ENCODE measurements around the gene LMCD1. TPM values are rescaled to one million over a fixed set of nuclear protein-coding genes. Genes with fewer than 3 reads are reported as not detected.

The LMCD1 gene
- total and polyA plus RNA-seq, 3 experiments from 2014 or later = 0.83 to 2.6 (median 2.0) TPM

- Mint-ChIP-seq H3K36me3 (no peaks in the 10 kb centered on the region), H3K9me3 (no peaks in the 10 kb centered on the region), H3K27me3 (no peaks in the 10 kb centered on the region), H3K4me1 (no peaks in the 10 kb centered on the region), H3K27ac (no peak overlapping the region), H3K4me3 (no peak overlapping the region)
- Histone ChIP-seq H3K36me3 (ENCODE audit: insufficient read depth, low read length) (no peaks in the 10 kb centered on the region), H3K9me3 (ENCODE audit: low read length) (no peaks in the 10 kb centered on the region), H3K4me1 (ENCODE audit: insufficient read depth, low read length) (no peaks in the 10 kb centered on the region), H3K4me3 (ENCODE audit: low read length) (no peak overlapping the region), H3K27ac (ENCODE audit: low read depth, low read length) (no peak overlapping the region), H3K27me3 (ENCODE audit: insufficient read depth, low read length, poor library complexity, severe bottlenecking) (no peaks in the 10 kb centered on the region)
- no peak for DNase-seq
- CTCF ChIA-PET = no interaction called here
- POLR2A ChIA-PET = no interaction called here
Measured at GRCh38 chr3:8538913-8539312, 37.3 kb downstream of the LMCD1 start.

- H3K27ac Mint-ChIP-seq = no peak overlapping the region
- H3K27ac ChIP-seq (ENCODE audit: low read depth, low read length) = no peak overlapping the region
- no peaks in the 10 kb centered on the region for H3K9me3 ChIP-seq (ENCODE audit: low read length)
- H3K4me3 Mint-ChIP-seq = no peak overlapping the region
- no peaks in the 10 kb centered on the region for H3K36me3 Mint-ChIP-seq
- H3K9me3 Mint-ChIP-seq = no peaks in the 10 kb centered on the region
- CTCF ChIA-PET = no interaction called here
- no peaks in the 10 kb centered on the region for H3K4me1 Mint-ChIP-seq
- H3K27me3 Mint-ChIP-seq = no peaks in the 10 kb centered on the region
- H3K4me1 ChIP-seq (ENCODE audit: insufficient read depth, low read length) = no peaks in the 10 kb centered on the region
- H3K36me3 ChIP-seq (ENCODE audit: insufficient read depth, low read length) = no peaks in the 10 kb centered on the region
- POLR2A ChIA-PET = no interaction called here
- H3K27me3 ChIP-seq (ENCODE audit: insufficient read depth, low read length, poor library complexity, severe bottlenecking) = no peaks in the 10 kb centered on the region
- DNase-seq = no peak
- no peak overlapping the region for H3K4me3 ChIP-seq (ENCODE audit: low read length)
Measured at GRCh38 chr3:8539419-8539818, 37.8 kb downstream of the LMCD1 start.

- no peak for DNase-seq
- ChIA-PET POLR2A (no interaction called here), CTCF (no interaction called here)
- Histone ChIP-seq H3K4me3 (ENCODE audit: low read length) (no peak overlapping the region), H3K27ac (ENCODE audit: low read depth, low read length) (no peak overlapping the region), H3K9me3 (ENCODE audit: low read length) (no peaks in the 10 kb centered on the region), H3K27me3 (ENCODE audit: insufficient read depth, low read length, poor library complexity, severe bottlenecking) (no peaks in the 10 kb centered on the region), H3K4me1 (ENCODE audit: insufficient read depth, low read length) (no peaks in the 10 kb centered on the region), H3K36me3 (ENCODE audit: insufficient read depth, low read length) (no peaks in the 10 kb centered on the region)
- Mint-ChIP-seq H3K4me3 (no peak overlapping the region), H3K27me3 (no peaks in the 10 kb centered on the region), H3K27ac (no peak overlapping the region), H3K36me3 (no peaks in the 10 kb centered on the region), H3K9me3 (no peaks in the 10 kb centered on the region), H3K4me1 (no peaks in the 10 kb centered on the region)
Measured at GRCh38 chr3:8540456-8540855, 38.8 kb downstream of the LMCD1 start.

GRCh38 chr3:8541486-8541885 lies 39.9 kb downstream of the LMCD1 start:
- Mint-ChIP-seq H3K36me3 (no peaks in the 10 kb centered on the region), H3K27me3 (no peaks in the 10 kb centered on the region), H3K9me3 (no peaks in the 10 kb centered on the region), H3K4me1 (no peaks in the 10 kb centered on the region), H3K27ac (no peak overlapping the region), H3K4me3 (no peak overlapping the region)
- no peak overlapping the region for H3K4me3 ChIP-seq (ENCODE audit: low read length)
- H3K9me3 ChIP-seq (ENCODE audit: low read length) = no peaks in the 10 kb centered on the region
- no peaks in the 10 kb centered on the region for H3K27me3 ChIP-seq (ENCODE audit: insufficient read depth, low read length, poor library complexity, severe bottlenecking)
- CTCF ChIA-PET = no interaction called here
- no peaks in the 10 kb centered on the region for H3K4me1 ChIP-seq (ENCODE audit: insufficient read depth, low read length)
- H3K27ac ChIP-seq (ENCODE audit: low read depth, low read length) = no peak overlapping the region
- no peak for DNase-seq
- no peaks in the 10 kb centered on the region for H3K36me3 ChIP-seq (ENCODE audit: insufficient read depth, low read length)
- POLR2A ChIA-PET = no interaction called here

GRCh38 chr3:8542190-8543135 lies 40.8 kb downstream of the LMCD1 start:
- Mint-ChIP-seq H3K36me3 (no peaks in the 10 kb centered on the region), H3K4me3 (no peak overlapping the region), H3K9me3 (no peaks in the 10 kb centered on the region), H3K4me1 (no peaks in the 10 kb centered on the region), H3K27me3 (no peaks in the 10 kb centered on the region), H3K27ac (no peak overlapping the region)
- Histone ChIP-seq H3K27me3 (ENCODE audit: insufficient read depth, low read length, poor library complexity, severe bottlenecking) (no peaks in the 10 kb centered on the region), H3K4me3 (ENCODE audit: low read length) (no peak overlapping the region), H3K9me3 (ENCODE audit: low read length) (no peaks in the 10 kb centered on the region), H3K36me3 (ENCODE audit: insufficient read depth, low read length) (no peaks in the 10 kb centered on the region), H3K27ac (ENCODE audit: low read depth, low read length) (no peak overlapping the region), H3K4me1 (ENCODE audit: insufficient read depth, low read length) (no peaks in the 10 kb centered on the region)
- DNase-seq = no peak
- ChIA-PET POLR2A (no interaction called here), CTCF (no interaction called here)

- ChIA-PET CTCF (no interaction called here), POLR2A (no interaction called here)
- no peak for DNase-seq
- Mint-ChIP-seq H3K27ac (no peak overlapping the region), H3K4me1 (no peaks in the 10 kb centered on the region), H3K36me3 (no peaks in the 10 kb centered on the region), H3K4me3 (no peak overlapping the region), H3K27me3 (no peaks in the 10 kb centered on the region), H3K9me3 (no peaks in the 10 kb centered on the region)
- Histone ChIP-seq H3K27me3 (ENCODE audit: insufficient read depth, low read length, poor library complexity, severe bottlenecking) (no peaks in the 10 kb centered on the region), H3K4me1 (ENCODE audit: insufficient read depth, low read length) (no peaks in the 10 kb centered on the region), H3K4me3 (ENCODE audit: low read length) (no peak overlapping the region), H3K27ac (ENCODE audit: low read depth, low read length) (no peak overlapping the region), H3K36me3 (ENCODE audit: insufficient read depth, low read length) (no peaks in the 10 kb centered on the region), H3K9me3 (ENCODE audit: low read length) (no peaks in the 10 kb centered on the region)
Measured at GRCh38 chr3:8546609-8547008, 45.0 kb downstream of the LMCD1 start.

DNA sequence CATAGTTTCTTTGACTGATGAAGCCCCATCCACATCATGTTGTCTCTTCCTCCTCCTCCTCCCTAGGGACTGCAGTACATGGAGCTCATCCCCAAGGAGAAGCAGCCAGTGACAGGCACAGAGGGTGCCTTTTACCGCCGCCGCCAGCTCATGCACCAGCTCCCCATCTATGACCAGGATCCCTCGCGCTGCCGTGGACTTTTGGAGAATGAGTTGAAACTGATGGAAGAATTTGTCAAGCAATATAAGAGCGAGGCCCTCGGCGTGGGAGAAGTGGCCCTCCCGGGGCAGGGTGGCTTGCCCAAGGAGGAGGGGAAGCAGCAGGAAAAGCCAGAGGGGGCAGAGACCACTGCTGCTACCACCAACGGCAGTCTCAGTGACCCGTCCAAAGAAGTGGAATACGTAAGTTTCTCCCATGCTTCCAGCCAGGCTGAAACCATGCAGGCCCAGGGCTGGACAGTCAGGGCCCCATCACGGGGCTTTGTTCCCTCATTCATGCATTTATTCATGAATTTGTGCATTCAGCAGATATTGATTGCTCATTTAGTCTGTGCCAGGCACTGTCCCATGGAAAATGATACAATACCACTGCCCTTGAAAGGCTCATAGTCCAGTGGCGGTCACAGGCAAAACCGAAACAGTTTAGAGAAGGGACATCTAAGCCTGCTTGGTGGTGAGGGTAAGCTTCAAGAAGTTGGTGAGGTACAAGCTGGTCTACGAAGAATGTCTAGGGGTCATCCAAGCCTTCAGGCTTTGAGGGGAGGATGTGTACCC lies 47.1 kb downstream of the LMCD1 start:
- no peak overlapping the region for H3K4me3 Mint-ChIP-seq
- no peak overlapping the region for H3K4me3 ChIP-seq (ENCODE audit: low read length)
- H3K4me1 Mint-ChIP-seq = no peaks in the 10 kb centered on the region
- POLR2A ChIA-PET = no interaction called here
- no peaks in the 10 kb centered on the region for H3K9me3 Mint-ChIP-seq
- H3K27ac ChIP-seq (ENCODE audit: low read depth, low read length) = no peak overlapping the region
- H3K36me3 ChIP-seq (ENCODE audit: insufficient read depth, low read length) = no peaks in the 10 kb centered on the region
- H3K27ac Mint-ChIP-seq = no peak overlapping the region
- no peak for DNase-seq
- H3K9me3 ChIP-seq (ENCODE audit: low read length) = no peaks in the 10 kb centered on the region
- H3K27me3 Mint-ChIP-seq = no peaks in the 10 kb centered on the region
- no peaks in the 10 kb centered on the region for H3K4me1 ChIP-seq (ENCODE audit: insufficient read depth, low read length)
- H3K36me3 Mint-ChIP-seq = no peaks in the 10 kb centered on the region
- H3K27me3 ChIP-seq (ENCODE audit: insufficient read depth, low read length, poor library complexity, severe bottlenecking) = no peaks in the 10 kb centered on the region
- CTCF ChIA-PET = no interaction called here

- Mint-ChIP-seq H3K36me3 (no peaks in the 10 kb centered on the region), H3K4me3 (no peak overlapping the region), H3K27me3 (no peaks in the 10 kb centered on the region), H3K27ac (no peak overlapping the region), H3K4me1 (no peaks in the 10 kb centered on the region), H3K9me3 (no peaks in the 10 kb centered on the region)
- no peaks in the 10 kb centered on the region for H3K36me3 ChIP-seq (ENCODE audit: insufficient read depth, low read length)
- ChIA-PET CTCF (no interaction called here), POLR2A (no interaction called here)
- no peaks in the 10 kb centered on the region for H3K27me3 ChIP-seq (ENCODE audit: insufficient read depth, low read length, poor library complexity, severe bottlenecking)
- no peaks in the 10 kb centered on the region for H3K9me3 ChIP-seq (ENCODE audit: low read length)
- no peaks in the 10 kb centered on the region for H3K4me1 ChIP-seq (ENCODE audit: insufficient read depth, low read length)
- no peak overlapping the region for H3K4me3 ChIP-seq (ENCODE audit: low read length)
- H3K27ac ChIP-seq (ENCODE audit: low read depth, low read length) = no peak overlapping the region
- no peak for DNase-seq
Measured at GRCh38 chr3:8549354-8549753, 47.7 kb downstream of the LMCD1 start.

Measured in CD8-positive, alpha-beta memory T cell (primary cell).